Calu3 (cell line): Measurements from ENCODE around the gene WBP1. TPM values are rescaled to one million over a fixed set of nuclear protein-coding genes. Genes with fewer than 3 reads are reported as not detected.

Experiments
- BruUV-seq: library from RNA; stranded (reverse); fragments of 400-500 nt; replicated peaks from 2 replicates; lab custom pipeline; 2021; lab: Mats Ljungman, UMichigan
- CTCF ChIA-PET: fragments of 300-600 bp; sonication (Branson Sonifier 250); formaldehyde crosslinking; loops from one replicate; lab custom pipeline; 2022; ENCODE audit warnings: antibody characterized with exemption; lab: Charles Lee
- DNase-seq: peaks from one replicate; pipeline ENCODE4 v3.0.0; 2022
- H3K27ac Mint-ChIP-seq: one replicate; pipeline ENCODE4 v1.8.0; 2022; ENCODE audit warnings: mixed read lengths; ENCODE audit not compliant: unreplicated experiment
- H3K27me3 Mint-ChIP-seq: one replicate; pipeline ENCODE4 v1.8.0; 2022; ENCODE audit warnings: mixed read lengths; ENCODE audit not compliant: unreplicated experiment
- H3K36me3 Mint-ChIP-seq: one replicate; pipeline ENCODE4 v1.8.0; 2022; ENCODE audit warnings: mild to moderate bottlenecking, moderate library complexity, mixed read lengths; ENCODE audit not compliant: insufficient read depth, unreplicated experiment
- H3K4me1 Mint-ChIP-seq: one replicate; pipeline ENCODE4 v1.8.0; 2022; ENCODE audit warnings: mild to moderate bottlenecking, low read depth, mixed read lengths; ENCODE audit not compliant: unreplicated experiment
- H3K4me3 Mint-ChIP-seq: one replicate; pipeline ENCODE4 v1.8.0; 2022; ENCODE audit warnings: mild to moderate bottlenecking, low read depth, moderate library complexity, mixed read lengths; ENCODE audit not compliant: unreplicated experiment
- H3K9me3 Mint-ChIP-seq: one replicate; pipeline ENCODE4 v1.8.0; 2022; ENCODE audit warnings: low read depth, mixed read lengths; ENCODE audit not compliant: unreplicated experiment
- CTCF ChIP-seq: fragments of 200-600 bp; IDR thresholded peaks from one replicate; pipeline ENCODE4 v1.8.0; 2022; ENCODE audit warnings: antibody characterized with exemption; ENCODE audit not compliant: unreplicated experiment
- intact Hi-C: fragments of 100-400 bp; cut with micrococcal nuclease; formaldehyde crosslinking; loops from one replicate; pipeline ENCODE4 v1.10.0; 2022; ENCODE audit not compliant: unreplicated experiment
- total RNA-seq: library from RNA; stranded (reverse); gene quantifications from 2 replicates; pipeline ENCODE4 v1.2.3, GENCODE V29; 2022

Gene WBP1
- total RNA-seq, 1 experiment from 2014 or later = 61.6 TPM

GRCh38 chr2:74421221-74421870 is 36.9 kb upstream of the WBP1 start, which contains the start of the genes C2orf81 and WDR54:
Gene C2orf81, minus strand, starts transcription at chr2:74421619. Its CDS starts 59 bp downstream, at chr2:74421560.
Gene WDR54, plus strand, starts transcription at chr2:74421730. Its CDS starts 424 bp downstream, at chr2:74422154.
- CTCF ChIA-PET = interaction anchor here (1.2 to 1.4 kb wide), 3 partner anchors 19 to 30 kb away, joined by 3 to 8 read pairs (median 4); no protein-coding TSS in a partner anchor
- intact Hi-C loops = no loop called here

GRCh38 chr2:74423231-74424095 is 34.8 kb upstream of the WBP1 start:
- no peak for TF ChIP-seq CTCF
- Mint-ChIP-seq H3K4me1 (peaks cover 35% of the 10 kb centered on the region), H3K27me3 (no peaks in the 10 kb centered on the region), H3K36me3 (peaks cover 63% of the 10 kb centered on the region), H3K4me3 (peak overlapping the region; percentile 99), H3K27ac (peak overlapping the region; percentile 96), H3K9me3 (no peaks in the 10 kb centered on the region)
- DNase-seq = no peak
- CTCF ChIA-PET = interaction anchor here (0.7 kb wide), 1 partner anchor 1179 kb away, joined by 3 read pairs; no protein-coding TSS in a partner anchor
- intact Hi-C loops = no loop called here
- no TSS peak for BruUV-seq

More at GRCh38 chr2:74421221-74421870, 36.9 kb upstream of the WBP1 start, which contains the start of the genes C2orf81 and WDR54:
- BruUV-seq = no TSS peak
- Mint-ChIP-seq H3K9me3 (no peaks in the 10 kb centered on the region), H3K36me3 (peaks cover 58% of the 10 kb centered on the region), H3K27me3 (no peaks in the 10 kb centered on the region), H3K4me1 (peaks cover 35% of the 10 kb centered on the region), H3K27ac (peak within 1 kb of the TSS; percentile 96), H3K4me3 (peak within 1 kb of the TSS; percentile 99)
- TF ChIP-seq CTCF = no peak
- peak; percentile 95 for DNase-seq

DNA sequence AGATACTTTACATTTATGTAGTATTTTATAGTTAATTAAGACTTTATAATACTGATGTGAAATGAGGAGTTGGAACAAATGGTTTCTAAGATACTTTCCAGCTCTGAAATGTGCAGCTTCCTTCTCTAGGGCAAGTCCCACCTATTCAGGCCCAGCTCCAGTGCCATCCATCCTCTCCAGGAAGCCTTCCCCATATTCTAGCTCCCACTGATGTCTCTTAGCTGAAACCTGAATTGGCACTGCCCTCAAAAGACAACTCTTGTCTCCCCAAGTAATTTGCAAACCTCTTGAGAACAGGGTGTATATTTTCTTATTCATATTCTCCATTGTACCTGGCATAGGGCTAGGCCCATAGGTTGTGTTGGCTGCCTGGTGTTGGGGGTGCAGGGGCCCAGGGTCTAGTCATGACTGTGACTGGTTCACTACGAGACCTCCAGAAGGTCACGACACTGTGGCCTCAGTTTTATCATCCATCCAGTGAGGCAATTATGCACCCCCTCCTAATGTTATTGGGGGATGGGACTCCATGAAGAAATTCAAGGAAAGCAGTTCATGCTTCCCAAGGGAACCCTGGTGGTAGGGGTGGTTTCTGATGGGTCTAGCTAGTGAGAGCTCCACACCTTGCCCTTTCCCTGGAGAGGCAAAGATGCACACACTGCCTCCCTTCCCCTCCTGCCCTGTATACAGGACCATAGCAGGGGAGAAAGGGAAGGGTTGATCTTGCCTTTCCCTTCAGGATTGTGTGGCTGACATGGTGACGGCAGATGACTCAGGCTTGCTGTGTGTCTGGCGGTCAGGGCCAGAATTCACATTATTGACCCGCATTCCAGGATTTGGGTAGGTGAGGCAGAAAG is 33.9 kb upstream of the WBP1 start:
- Mint-ChIP-seq H3K36me3 (peaks cover 67% of the 10 kb centered on the region), H3K4me1 (peaks cover 35% of the 10 kb centered on the region), H3K9me3 (no peaks in the 10 kb centered on the region), H3K27me3 (no peaks in the 10 kb centered on the region), H3K27ac (peak overlapping the region; percentile 84), H3K4me3 (no peak overlapping the region)
- intact Hi-C loops = no loop called here
- CTCF ChIA-PET = interaction anchor here (0.7 kb wide), 1 partner anchor 1180 kb away, joined by 3 read pairs; no protein-coding TSS in a partner anchor
- no TSS peak for BruUV-seq
- no peak for DNase-seq
- no peak for TF ChIP-seq CTCF

GRCh38 chr2:74424995-74425406 is 33.2 kb upstream of the WBP1 start:
- Mint-ChIP-seq H3K27ac (peak overlapping the region; percentile 84), H3K27me3 (no peaks in the 10 kb centered on the region), H3K36me3 (peaks cover 74% of the 10 kb centered on the region), H3K4me1 (peaks cover 34% of the 10 kb centered on the region), H3K4me3 (no peak overlapping the region), H3K9me3 (no peaks in the 10 kb centered on the region)
- intact Hi-C loops = no loop called here
- no TSS peak for BruUV-seq
- no peak for DNase-seq
- no peak for TF ChIP-seq CTCF
- CTCF ChIA-PET = no interaction called here
